Prostate gland (tissue), 2 donors: ENCODE results near the gene ELOVL4.

Source experiments
- POLR2A ChIP-seq: fragments of 450-650 bp; IDR thresholded peaks from one replicate; pipeline ENCODE4 v1.6.1; 2016; ENCODE audit warnings: antibody characterized with exemption, mild to moderate bottlenecking
- POLR2AphosphoS5 ChIP-seq: sonication (generic); formaldehyde crosslinking; IDR thresholded peaks from one replicate; pipeline ENCODE4 v1.6.1; 2017; ENCODE audit warnings: antibody characterized with exemption
- TF ChIP-seq, protein P1 (sequence below), 4 experiments: fragments of 200-600 bp in 2 of 4; fragments of 450-650 bp in 2 of 4; sonication (generic) in 2 of 4; IDR thresholded peaks; 1 replicate in 3 of 4; 2 replicates in 1 of 4; pipeline ENCODE4 v1.5.1; 2016 to 2019; ENCODE audit warnings: antibody characterized with exemption in 4 of 4, mild to moderate bottlenecking in 2 of 4, moderate library complexity in 2 of 4

DNA sequence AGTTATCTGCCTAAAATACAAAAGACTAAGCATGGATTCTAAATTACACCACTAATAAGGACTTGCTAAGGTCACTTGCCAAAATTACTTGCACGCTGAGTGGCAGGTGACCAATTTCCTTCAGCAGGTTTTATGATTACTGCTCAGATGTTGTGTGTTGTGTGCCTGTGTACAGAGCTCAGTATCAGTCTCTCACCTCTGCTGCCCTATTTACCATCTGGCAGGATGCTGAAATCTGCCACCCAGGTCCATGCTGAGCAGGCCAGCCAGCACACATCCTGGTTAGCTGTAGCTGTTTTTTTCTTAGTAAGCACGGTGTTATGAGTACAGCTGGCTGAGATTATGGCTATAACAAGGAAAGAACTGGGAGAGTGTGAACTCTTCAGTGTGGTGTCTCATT lies 34.0 kb downstream of the ELOVL4 start:
- TF ChIP-seq, protein P1, sequence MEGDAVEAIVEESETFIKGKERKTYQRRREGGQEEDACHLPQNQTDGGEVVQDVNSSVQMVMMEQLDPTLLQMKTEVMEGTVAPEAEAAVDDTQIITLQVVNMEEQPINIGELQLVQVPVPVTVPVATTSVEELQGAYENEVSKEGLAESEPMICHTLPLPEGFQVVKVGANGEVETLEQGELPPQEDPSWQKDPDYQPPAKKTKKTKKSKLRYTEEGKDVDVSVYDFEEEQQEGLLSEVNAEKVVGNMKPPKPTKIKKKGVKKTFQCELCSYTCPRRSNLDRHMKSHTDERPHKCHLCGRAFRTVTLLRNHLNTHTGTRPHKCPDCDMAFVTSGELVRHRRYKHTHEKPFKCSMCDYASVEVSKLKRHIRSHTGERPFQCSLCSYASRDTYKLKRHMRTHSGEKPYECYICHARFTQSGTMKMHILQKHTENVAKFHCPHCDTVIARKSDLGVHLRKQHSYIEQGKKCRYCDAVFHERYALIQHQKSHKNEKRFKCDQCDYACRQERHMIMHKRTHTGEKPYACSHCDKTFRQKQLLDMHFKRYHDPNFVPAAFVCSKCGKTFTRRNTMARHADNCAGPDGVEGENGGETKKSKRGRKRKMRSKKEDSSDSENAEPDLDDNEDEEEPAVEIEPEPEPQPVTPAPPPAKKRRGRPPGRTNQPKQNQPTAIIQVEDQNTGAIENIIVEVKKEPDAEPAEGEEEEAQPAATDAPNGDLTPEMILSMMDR (IDR thresholded peaks at IDR 0.05) = no peak
- TF ChIP-seq POLR2AphosphoS5 = no peak
- TF ChIP-seq POLR2A = no peak
